Left kidney (tissue), 2 donors: Measurements from ENCODE around the gene PRPF8. TPM values are rescaled to one million over a fixed set of nuclear protein-coding genes. Genes with fewer than 3 reads are reported as not detected.

Experiments
- DNase-seq: peaks from one replicate; pipeline ENCODE4 v3.0.0-alpha.2; 2013
- polyA plus RNA-seq: library from polyadenylated mRNA; unstranded; fragments of 120-200 nt; gene quantifications from one replicate; pipeline ENCODE4 v1.2.1, GENCODE V29; 2013; ENCODE audit not compliant: insufficient read length

The PRPF8 gene
- polyA plus RNA-seq, 1 donor: 360 TPM

DNA sequence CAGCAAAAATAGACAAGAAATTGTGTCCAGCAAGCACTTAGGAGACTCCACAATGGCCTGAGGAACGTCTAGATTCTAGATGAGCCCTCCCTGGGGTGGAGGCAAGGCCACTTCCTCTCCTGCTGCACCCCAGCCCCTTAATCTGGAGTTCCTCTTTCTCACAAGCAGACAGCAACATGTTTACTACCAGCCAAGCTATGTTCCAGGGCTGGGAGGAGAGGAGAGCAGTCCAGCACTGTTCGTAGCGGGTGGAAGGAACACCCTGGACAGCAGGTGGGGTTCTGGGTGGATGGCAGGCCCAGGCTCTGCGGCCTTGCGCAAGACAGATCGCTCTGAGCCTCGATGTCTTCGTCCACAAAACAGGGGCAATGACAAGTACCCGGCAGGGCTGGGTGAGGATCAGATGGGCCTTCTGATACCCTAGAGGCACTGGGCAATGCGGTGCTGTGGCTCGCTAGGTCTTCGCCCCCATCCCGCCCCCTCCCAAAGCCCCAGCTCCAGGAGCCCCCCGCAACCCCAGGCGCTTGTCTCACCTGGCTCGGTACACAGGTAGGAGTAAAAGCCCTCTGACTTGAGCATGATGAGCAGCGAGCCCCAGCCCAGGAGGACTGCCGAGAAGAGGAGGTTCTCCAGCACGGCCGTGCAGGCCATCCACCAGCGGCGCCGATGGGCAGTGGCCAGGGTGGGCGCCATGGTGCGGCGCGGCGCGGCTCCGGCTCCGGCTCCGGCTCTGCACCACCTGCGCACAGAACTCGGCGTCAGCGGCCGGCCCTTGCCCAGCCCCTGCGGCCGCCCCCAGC, 57.3 kb downstream of the PRPF8 start:
- no peak for DNase-seq

DNA sequence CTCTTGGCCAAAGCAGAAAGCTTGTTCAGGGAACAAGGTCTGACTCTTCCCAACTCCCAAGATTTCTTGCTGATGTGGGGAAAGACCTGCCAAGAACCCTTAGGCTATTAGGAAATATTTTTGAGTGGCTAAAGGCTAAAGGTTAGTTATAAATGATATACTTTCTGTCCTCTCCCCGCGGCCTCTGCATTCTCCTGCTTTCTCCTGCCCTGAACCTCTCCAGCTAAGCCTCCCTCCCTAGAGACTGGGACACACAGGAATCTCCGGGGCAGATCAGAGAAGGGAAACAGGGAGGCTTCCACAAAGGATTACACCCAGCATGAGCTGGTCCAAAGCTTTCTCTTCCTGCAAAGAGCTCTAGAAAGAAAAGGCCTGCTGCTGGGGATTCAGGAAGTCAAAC, 58.3 kb downstream of the PRPF8 start:
- DNase-seq: no peak

DNA sequence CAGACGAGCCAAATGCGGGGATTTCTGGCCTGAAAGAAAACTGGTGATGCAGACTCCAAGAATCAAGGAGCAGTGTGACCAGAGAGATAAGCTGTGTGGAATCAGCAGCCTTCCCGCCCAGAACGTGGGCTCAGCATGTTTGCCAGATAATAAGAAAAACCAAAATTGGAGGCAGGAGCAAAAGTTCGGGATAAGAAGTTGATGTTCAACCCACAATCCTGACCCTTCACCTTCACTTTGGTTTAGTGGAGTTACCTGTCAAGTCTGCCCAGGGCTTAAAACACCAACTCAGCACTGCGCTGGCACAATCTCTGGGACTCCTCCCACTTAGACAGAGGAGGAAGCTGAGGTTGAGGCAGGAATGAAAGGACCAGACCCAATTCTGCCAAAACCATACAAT, 59.1 kb downstream of the PRPF8 start:
- DNase-seq: no peak

DNA sequence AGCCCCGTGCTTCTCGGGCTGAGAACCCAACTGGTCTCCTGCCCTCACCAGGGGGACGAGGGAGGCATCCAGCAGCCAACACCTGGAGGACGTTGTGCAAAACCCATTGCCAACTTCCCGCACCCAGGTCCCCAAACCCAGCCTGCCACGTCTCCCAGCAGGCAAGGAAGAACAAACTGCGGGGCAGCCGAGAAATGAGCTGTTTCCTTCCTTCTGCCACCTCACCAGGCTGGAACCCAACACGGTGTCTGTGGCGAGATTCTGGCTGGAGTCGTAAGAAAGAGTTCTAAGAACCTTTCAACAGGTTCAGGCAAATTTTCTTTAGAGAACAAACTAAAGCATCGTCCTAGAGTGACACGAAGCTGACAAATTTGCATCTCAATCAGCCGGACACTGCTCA, 59.6 kb downstream of the PRPF8 start:
- DNase-seq: no peak

DNA sequence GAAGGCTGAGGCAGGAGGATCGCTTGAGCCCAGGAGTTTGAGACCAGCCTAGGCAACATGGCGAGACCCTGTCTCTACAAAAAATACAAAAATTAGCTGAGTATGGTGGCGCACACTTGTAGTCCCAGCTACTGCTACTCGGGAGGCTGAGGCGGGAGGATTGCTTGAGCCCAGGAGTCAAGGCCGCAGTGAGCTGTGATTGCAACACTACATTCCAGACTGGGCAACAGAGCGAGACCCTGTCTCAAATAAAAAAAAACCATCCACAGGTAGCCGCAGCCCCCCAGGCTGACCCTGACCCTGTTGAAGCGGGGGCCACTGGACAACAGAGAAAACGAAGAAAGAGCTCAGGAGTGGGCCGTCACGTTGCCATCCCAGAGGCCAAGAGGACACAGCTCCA, 60.0 kb downstream of the PRPF8 start:
- DNase-seq: no peak

DNA sequence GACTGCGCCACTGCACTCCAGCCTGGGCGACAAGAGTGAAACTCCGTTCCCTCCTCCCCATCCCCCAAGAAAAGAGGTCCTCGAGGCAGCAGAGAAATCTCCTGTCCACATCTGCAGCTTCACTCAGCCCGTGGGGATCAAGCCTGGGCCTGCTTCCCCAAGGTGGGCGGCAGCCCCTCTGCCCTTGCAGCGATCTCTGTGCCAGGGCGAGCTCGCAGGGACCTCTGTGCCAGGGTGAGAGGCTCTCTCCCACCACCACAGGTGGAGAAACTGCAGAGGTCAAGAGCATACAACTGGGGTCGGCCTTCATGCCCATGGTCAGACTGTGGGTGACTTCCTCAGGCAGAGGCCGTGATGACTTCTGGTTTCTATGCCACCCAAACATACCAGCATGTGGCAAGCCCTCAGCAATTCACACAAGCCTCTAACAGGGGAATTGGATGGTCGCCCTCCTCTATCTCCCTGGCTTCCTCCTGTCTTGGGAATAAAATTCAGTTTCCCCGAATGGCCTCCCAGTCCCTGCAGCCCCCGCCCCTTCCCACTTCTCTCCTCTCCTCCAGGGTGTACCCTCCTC, 61.5 kb downstream of the PRPF8 start:
- DNase-seq: no peak

DNA sequence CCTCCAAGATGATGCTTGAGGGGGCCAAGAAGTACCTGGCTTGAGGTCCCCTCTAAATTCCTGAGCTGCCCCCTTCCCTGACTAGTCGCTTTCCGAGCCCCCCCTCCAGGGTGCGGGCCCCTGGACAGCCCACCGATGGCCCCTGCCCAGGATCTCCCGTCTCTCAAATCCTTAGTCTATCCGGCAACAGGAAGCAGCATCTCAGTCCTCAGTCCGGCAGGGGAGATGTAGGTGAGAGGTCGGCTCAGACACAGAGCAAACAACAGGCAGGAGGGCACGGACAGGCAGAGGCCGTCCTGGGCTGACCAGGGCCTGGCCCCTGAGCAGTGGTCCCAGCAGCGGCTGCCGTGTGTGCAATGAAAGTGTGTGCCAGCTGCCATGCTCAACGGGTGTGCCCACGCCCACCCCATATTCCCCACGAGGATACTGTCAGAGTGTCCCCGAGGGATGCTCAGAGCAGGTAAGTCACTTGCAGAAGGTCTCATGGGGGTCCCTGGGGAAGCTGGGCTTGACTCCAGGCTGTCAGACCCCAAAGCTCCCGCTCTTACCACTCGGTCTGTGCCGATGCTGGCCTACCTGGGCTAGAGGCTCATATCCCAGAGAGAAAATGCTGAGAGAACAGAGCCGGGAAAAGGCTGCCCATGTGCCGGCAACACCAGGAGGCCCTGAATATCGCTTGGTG, 63.3 kb downstream of the PRPF8 start:
- no peak for DNase-seq

DNA sequence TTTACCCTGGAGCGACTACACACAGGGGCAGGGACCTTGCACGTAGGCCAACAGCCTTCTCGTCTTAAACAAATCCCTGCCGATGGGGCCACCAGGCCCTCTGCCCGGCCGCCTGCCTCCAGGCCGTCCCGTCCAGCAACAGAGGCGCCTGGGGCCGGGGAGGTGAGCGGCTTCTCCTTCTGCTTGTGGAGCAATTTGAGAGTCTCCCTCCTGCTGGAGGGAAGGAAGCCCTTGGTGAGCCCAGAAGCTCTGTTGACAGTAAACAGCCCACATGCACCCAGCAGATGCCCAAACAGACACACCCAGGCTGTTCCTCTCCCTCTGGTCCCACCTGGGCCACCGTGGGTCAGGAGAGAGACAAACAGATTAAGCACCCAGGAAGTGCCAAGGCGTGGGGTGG, 64.2 kb downstream of the PRPF8 start:
- DNase-seq: no peak

DNA sequence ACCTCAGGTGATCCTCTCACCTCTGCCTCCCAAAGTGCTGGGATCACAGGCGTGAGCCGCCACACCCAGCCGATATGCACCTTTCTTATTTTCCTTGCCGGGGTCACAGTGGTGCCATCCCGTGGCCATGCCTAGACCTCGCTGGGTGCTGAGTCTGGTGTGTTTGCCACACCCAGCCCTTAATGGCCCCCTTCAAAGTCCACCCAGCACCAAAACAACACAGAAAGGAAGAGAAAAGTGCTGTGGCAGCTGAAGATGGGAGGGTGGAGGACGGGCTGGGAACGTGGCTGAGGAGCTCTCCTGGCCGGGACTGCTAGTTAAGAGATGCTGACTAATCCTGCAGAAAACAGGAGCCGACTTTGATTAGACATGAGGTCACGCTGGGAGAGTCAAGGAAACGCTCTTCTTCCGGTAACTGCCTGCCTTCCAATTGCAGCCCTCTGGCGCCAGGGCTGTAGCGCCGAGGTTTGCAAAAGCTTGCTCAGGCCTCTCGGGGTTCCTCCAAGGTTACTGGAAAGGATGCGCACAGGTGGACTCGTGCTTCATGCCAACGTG, 67.0 kb downstream of the PRPF8 start:
- DNase-seq: no peak

DNA sequence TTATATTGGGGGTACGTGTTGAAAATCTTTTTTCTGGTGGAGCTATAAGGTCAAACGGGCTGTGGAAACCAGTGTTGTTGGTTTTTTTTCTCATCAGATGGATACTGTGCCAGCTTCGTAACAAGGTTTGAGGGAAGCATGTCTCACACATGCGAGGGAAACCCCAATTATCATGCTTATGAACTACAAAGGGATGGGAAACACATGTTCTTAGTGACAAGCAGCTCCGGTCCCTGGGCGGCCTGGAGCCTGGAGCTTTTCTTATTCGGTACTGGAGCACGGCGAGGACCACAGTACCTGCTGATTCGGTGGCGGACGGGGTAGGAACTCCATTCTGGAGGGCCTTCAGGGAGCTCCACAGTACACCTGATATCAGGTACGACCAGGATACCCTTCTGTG, 68.6 kb downstream of the PRPF8 start:
- DNase-seq: no peak

DNA sequence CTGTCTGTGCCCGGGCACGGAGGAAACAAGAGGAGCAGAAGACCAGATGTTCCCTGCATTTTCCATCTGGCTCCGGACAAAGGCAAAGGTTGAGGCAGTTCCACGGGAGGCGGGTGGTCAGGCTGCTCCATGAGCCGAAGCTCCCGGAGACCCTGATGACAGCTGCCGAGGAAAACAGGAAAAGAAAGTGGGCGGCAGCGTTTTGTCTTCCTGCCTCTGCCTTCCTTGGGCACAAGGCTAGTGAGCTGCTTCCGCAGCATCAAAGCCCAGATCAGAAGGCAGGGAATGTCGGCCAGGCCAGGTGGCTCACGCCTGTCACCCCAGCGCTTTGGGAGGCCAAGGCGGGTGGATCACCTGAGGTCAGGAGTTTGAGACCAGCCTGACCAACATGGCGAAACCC, 72.3 kb downstream of the PRPF8 start:
- DNase-seq: no peak

DNA sequence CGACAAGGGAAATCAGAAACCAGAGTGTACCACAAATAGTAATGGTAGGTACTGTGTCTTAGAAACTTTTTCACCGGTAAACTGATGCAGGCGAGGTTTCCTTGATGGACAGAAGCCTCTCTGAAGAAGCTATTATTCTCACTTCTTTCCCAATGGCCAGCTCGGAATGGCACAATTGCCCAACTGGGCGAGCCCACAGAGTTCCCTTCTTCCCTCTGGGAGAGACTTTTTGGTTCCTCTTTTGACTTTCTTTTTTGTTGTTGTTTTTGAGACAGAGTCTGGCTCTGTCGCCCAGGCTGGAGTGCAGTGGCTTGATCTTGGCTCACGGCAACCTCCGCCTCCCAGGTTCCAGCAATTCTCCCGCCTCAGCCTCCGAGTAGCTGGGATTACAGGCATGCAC, 73.0 kb downstream of the PRPF8 start:
- no peak for DNase-seq

DNA sequence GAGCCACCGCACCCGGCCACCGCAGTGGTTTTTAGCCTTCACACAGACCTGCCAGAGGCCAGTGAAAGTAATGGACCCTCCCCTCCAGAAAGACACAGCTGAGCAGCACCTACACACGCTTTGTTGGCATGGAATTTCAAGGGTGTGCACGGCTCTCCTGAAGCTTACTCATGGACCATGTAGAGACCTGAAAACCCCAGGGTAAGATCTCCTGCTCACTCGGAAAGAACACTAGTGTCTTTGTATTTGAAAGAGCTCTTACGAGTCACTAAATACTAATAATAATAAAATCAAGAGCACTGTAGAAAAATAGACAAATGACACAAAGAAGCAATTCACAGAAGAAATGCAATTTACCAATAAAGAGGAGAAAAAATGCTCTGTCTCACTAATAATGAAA, 76.0 kb downstream of the PRPF8 start:
- DNase-seq: no peak

DNA sequence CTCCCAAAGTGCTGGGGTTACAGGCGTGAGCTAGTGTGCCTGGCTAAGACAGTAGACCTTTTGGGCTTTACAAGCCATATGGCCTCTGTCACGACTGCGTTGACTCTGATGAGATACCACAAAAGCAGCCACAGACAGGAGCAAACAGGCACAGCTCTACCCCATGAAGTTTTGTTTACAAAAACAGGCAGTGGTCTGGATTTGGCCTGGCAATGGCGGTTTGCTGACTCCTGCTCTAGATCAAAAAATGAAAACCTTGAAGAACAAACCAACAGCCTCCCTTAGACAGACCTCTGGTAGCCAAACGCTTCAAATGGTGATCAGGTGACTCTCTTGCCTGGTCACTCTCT, 76.7 kb downstream of the PRPF8 start:
- DNase-seq: no peak

DNA sequence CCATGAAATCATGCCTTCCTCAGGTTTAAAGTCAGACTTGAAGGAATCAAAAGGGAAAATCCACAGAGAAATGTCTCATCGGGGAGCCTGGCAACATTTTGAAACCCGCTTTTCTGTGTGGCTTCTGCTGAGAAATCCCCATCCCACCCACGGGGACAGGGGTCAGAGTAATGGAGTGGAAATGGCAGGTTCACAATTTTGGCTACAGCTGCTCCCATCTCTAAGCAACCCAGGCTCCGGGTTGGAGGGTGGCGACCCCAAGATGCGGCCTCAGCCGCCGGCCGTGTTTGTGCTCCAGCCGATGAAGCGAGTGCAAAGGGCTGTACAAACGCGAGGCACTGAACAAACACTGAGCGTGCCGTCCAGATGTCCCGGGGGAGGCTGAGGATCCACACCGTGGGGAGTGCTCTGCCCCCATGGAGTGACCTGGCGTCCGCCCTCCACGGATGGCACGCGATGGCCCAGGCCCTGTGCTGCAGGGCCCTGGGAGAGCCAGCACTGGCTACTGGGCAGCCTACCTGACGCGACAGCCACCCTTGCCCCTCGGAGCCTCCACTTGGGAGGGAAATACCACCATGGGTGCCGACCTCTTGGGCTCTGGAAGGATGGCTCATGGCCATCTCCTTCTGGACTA, 78.2 kb downstream of the PRPF8 start:
- no peak for DNase-seq

DNA sequence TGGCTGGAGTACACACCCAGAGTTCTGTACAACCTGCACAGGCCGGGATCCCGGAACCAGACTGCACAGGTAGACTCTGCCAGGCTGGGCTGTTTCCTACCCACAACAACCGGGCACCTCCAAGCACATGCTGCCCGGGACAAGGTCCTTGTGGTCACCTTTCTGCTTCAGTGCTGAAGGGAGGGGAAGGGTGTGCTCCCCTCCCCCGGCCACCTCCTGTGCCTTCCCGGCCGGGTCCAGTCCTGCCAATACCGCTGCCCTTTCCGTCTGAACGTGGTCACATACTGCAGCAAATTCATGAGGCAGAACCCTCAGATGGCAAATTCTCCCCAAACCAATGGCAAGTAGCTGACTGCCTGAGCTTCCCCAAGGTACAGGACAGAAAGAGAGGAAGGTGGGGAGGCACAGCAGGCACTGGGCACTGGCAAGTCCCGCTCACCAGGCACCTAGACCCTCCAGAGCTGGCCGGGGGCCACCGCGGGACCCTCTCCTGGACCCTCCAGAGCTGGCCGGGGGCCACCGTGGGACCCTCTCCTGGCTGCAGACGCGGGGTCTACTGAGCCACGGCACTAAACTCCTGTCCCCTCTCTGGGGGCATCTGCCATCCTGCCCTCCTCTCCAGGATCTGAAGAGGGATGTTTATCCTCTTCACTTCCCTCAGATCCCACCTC, 78.9 kb downstream of the PRPF8 start:
- DNase-seq: no peak

DNA sequence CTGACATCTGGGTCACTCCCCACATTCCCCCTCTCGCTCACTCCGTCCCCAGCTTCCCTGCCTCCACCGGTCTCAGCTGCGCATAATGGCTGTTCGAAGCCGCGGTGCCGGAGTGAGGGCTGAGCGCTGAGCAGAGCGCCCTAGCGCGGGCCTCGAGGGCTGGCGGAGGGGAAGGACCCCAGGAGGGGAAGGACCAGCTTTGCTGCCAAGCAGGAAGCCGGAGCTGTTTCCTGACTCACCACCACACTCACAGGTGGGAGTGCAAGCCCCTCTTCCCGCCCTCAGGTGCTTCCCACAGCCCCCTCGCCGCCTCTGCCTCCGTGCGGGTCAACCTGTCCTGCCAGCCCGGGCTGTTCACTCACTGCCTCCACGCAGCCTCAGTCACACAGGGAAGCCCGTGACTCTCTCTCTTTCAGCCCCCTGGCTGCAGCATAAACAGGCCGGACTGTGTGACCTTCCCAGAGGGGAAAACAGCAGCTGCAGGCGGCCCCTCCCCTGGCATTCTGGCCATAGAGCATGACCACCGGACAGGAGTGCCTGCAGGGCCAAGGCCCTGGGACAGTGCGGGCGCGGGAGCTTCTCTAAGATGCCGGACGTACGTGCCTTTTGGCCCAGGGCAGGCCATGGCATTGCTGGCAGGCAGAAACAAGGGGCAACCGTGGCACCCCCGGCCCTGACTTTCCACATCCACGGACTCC, 79.7 kb downstream of the PRPF8 start:
- DNase-seq: no peak

DNA sequence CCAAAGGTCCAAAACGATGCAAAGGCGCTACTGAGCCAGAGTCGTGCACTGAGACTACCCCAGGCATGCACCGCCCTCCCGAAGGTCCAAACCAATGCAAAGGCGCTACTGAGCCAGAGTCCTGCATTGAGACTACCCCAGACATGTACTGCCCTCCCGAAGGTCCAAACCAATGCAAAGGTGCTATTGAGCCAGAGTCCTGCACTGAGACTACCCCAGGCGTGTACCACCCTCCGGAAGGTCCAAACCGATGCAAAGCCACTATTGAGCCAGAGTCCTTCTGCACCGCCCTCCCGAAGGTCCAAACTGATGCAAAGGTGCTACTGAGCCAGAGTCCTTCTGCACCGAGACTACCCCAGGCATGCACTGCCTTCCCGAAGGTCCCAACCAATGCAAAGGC, 83.1 kb downstream of the PRPF8 start:
- no peak for DNase-seq
